ENCODE measurements around the gene GNG7. TPM values are rescaled to one million over a fixed set of nuclear protein-coding genes. Genes with fewer than 3 reads are reported as not detected.

The GNG7 gene
- total RNA-seq, 2 donors from 2014 or later, result 5.7 to 12.9 TPM

- 75 to 100% methylated on average over 1 to 7 of the region's 7 CpGs for WGBS, 2 donors
- DNase-seq (no peak), ATAC-seq (no peak)
- H3K36me3 ChIP-seq (replicated peaks in 1 of 2; ENCODE audit: insufficient read depth in 1 of 2, low read depth in 2 of 2), result no peaks in the 10 kb centered on the region
- no peaks in the 10 kb centered on the region for H3K27me3 ChIP-seq
- intact Hi-C loops (cut with DNase I), result no loop called here
- no peaks in the 10 kb centered on the region for H3K9me3 ChIP-seq
- peaks cover 16% of the 10 kb centered on the region for H3K4me1 ChIP-seq
- no peak overlapping the region for H3K4me3 ChIP-seq
- H3K27ac ChIP-seq, result no peak overlapping the region
- TF ChIP-seq CTCF (IDR thresholded peaks at IDR 0.05) (no peak), POLR2A (IDR thresholded peaks at IDR 0.05) (no peak)
Measured at GRCh38 chr19:2724148-2724557, 21.7 kb upstream of the GNG7 start.

- H3K27ac ChIP-seq, result no peak overlapping the region
- no peaks in the 10 kb centered on the region for H3K27me3 ChIP-seq
- 66% methylated on average over 9 of the region's 14 CpGs; no CpG with 5 or more reads in 1 of the 2 donors for WGBS, 2 donors
Measured at GRCh38 chr19:2723747-2724146, 21.3 kb upstream of the GNG7 start.

GRCh38 chr19:2723345-2723715 lies 20.8 kb upstream of the GNG7 start:
- Histone ChIP-seq H3K9me3 (no peaks in the 10 kb centered on the region), H3K27ac (peak overlapping the region in 1 of 4 donors; percentile 27), H3K36me3 (replicated peaks in 1 of 2; ENCODE audit: insufficient read depth in 1 of 2, low read depth in 2 of 2) (no peaks in the 10 kb centered on the region), H3K4me3 (no peak overlapping the region), H3K4me1 (peaks cover 16% of the 10 kb centered on the region), H3K27me3 (no peaks in the 10 kb centered on the region)
- DNase-seq (no peak), ATAC-seq (no peak)
- 70 to 84% methylated on average over 2 to 11 of the region's 13 CpGs for WGBS, 2 donors
- no peak for TF ChIP-seq CTCF (IDR thresholded peaks at IDR 0.05)
- TF ChIP-seq POLR2A (IDR thresholded peaks at IDR 0.05), result no peak
- intact Hi-C loops (cut with DNase I), result no loop called here

More at GRCh38 chr19:2723747-2724146, 21.3 kb upstream of the GNG7 start:
- intact Hi-C loops (cut with DNase I), result no loop called here
- peaks cover 16% of the 10 kb centered on the region for H3K4me1 ChIP-seq
- H3K9me3 ChIP-seq, result no peaks in the 10 kb centered on the region
- DNase-seq, result no peak
- H3K36me3 ChIP-seq (replicated peaks in 1 of 2; ENCODE audit: insufficient read depth in 1 of 2, low read depth in 2 of 2), result no peaks in the 10 kb centered on the region
- TF ChIP-seq CTCF (IDR thresholded peaks at IDR 0.05) (no peak), POLR2A (IDR thresholded peaks at IDR 0.05) (no peak)
- H3K4me3 ChIP-seq, result no peak overlapping the region
- ATAC-seq, result no peak

GRCh38 chr19:2722541-2723344 lies 20.2 kb upstream of the GNG7 start:
- DNase-seq (peak in 3 of 4 donors; percentile 44 to 64 (median 57)), ATAC-seq (peak; percentile 7)
- no peak overlapping the region for H3K4me3 ChIP-seq
- TF ChIP-seq POLR2A (IDR thresholded peaks at IDR 0.05), result no peak
- no peak for TF ChIP-seq CTCF (IDR thresholded peaks at IDR 0.05)
- 64 to 94% methylated on average over 3 to 27 of the region's 28 CpGs for WGBS, 2 donors
- H3K9me3 ChIP-seq, result no peaks in the 10 kb centered on the region
- H3K36me3 ChIP-seq (replicated peaks in 1 of 2; ENCODE audit: insufficient read depth in 1 of 2, low read depth in 2 of 2), result no peaks in the 10 kb centered on the region
- peaks cover 16% of the 10 kb centered on the region for H3K4me1 ChIP-seq
- H3K27ac ChIP-seq, result peak overlapping the region in 1 of 4 donors; percentile 27
- H3K27me3 ChIP-seq, result no peaks in the 10 kb centered on the region
- intact Hi-C loops (cut with DNase I), result no loop called here
